NCI-H2171 treated with DMSO at 0.1 percent for 48 hours (cell line): Measurements from ENCODE around the gene SLC13A5.
"Not testable (repeated sequence)": the region's sequence is repeated elsewhere in the genome, so short reads cannot be mapped to it uniquely, and the experiment has no call there.

Experiments used
- DNase-seq: peaks from one replicate; lab custom pipeline; 2025; lab: John Stamatoyannopoulos, UW

SLC13A5 gene

DNA sequence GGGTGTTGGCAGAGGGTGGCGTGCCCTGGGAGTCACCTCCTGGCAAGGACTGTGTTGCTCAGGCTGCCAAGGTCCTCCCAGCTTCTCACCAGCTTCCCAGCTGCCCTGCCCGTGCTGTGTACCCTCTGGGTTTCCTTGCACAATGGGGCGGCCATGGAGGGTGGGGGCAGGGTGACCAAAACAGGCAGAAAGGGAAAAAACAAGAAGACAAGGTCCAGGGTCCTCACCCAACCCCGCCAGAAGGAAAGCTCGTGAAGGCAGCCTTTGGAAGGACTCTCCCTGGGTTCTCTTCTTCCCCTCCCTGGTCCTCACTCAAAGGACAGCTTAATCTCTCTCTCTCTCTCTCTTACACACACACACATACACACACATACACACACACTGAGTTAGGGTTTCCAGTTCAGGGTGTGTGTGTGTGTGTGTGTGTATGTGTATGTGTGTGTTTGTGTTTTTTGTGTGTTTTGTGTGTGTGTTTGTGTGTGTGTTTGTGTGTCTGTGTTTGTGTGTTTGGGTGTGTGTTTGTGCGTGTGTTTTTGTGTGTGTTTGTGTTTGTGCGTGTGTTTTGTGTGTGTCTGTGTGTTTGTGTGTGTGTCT lies 2.0 kb downstream of the SLC13A5 start:
- no peak for DNase-seq

DNA sequence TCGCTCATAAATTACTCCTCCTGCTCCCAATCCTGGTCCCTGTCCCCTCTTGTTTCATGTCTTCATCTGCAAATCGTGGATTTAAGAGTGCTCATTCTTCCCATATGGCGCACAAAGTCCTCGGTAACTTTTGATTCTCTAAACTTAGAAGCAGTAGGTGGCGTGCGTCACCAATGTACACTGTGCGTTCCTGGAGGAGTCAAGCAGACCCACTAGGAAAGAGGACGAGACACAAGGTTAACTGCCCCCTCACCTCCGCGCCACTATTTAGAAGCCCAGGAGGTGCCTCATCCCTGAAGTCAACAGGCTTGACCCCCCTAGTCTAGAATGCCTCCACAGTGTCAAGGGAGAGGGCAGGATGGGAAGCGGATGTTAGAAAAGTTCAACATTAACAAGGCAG lies 2.9 kb downstream of the SLC13A5 start:
- no peak for DNase-seq

DNA sequence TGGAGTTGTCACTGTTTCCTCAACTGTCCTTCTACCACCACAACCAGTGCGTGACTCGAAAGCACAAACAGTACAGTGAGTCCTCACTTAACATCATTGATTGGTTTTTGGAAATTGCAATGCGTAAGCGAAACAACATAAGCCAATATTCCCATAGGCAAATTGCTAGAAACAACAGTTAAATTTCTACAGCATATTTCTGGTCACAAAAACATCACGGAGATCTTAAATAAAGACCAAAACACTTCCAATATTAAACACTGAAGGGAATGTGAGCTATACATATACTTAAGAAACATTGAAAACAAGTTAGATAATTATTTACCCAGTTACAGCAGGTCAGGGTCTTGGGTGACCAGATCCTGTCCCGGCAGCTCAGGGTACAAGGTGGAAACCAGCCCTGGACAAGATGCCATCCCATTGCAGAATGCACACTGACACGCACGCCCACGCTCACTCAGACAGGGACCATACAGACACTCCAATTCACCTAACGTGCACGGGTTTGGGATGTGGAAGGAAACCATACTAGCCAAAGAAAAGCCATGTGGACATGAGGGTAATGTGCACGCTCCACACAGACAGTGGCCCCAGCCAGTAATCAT lies 4.7 kb downstream of the SLC13A5 start:
- DNase-seq: no peak

DNA sequence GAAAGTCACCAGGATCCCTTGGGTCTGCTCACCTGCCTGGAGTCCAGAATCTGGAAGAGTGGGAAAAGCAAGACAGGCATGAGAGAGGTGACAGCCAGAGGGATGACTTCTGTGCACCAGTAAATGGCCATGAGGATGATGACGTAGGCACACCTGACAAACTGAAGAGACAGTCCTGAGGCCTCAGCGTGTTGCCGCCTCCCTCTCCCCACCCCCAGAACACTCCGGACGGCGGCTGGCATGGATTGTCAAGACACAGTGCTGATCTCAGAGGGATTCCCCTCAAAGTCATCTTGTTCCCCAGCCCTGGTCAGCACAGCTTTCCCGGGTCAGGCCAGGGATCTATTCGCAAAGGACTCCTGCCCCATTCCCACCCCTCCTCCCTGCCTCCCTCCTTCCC lies 6.2 kb downstream of the SLC13A5 start:
- no peak for DNase-seq

DNA sequence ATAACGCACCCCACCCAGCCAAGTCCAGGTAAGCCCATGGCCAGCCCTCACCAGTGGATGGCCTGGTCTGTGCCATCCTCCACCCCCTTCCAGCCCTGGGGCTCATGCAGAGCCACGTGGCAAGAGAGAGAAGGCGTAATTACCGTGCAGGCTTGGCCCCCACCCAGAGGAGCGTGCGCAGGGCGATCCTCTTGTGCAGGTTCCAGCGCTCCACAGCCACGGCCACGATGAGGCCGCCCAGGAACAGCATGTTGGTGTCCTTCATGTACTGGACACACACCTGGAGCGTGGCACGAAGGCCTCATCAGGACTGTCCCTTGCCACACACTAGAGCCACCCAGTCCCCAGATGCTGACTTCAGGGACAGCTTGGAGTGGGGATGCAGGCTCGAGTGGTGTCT lies 6.7 kb downstream of the SLC13A5 start:
- DNase-seq: no peak

DNA sequence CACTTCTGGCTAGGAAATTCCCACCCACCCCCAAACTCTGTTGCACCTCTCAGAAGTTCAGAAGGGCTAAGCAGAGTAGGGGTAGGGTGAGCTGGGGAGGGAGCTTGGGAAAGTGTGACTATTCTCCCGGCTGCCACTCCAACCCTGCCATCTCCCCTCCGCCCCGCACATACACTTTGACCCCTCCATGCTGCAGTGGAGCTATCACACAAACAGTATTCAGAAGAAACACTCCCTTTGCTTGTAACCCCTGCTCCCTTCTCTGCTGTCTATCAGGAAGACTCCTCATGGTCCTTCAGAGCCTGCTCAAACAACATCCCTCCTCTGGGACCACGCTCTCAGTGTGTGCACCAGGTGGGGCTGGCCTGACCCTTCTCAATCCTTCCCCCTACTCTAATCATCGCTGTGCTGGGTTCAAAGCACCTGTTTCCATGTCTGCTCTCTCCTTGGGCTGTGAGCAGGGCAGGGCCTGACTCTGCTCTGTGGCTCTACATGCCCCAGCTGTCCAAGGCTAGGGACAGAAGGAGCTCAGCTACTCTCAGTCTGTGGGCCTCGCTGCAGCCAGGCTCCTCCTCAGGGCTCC lies 8.6 kb downstream of the SLC13A5 start:
- no peak for DNase-seq

DNA sequence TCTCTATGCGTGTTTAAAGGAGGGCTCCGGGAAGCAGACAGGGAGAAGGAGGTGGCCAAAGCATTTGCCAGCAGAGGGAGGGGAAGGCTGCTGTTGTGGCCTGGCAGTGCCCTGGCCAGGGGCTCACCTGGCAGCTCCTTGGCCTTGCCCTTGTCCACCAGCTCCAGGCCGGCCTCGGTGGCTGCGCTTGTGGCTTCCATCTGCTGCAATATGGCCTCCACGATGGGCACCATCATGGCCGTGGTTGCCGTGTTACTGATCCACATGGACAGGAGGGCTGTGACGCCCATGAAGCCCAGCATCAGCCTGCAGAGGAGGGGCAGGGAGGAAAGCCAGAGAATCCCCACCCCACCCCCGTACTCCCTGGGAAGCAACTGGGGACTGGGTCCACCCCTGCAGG lies 9.4 kb downstream of the SLC13A5 start:
- DNase-seq: no peak

DNA sequence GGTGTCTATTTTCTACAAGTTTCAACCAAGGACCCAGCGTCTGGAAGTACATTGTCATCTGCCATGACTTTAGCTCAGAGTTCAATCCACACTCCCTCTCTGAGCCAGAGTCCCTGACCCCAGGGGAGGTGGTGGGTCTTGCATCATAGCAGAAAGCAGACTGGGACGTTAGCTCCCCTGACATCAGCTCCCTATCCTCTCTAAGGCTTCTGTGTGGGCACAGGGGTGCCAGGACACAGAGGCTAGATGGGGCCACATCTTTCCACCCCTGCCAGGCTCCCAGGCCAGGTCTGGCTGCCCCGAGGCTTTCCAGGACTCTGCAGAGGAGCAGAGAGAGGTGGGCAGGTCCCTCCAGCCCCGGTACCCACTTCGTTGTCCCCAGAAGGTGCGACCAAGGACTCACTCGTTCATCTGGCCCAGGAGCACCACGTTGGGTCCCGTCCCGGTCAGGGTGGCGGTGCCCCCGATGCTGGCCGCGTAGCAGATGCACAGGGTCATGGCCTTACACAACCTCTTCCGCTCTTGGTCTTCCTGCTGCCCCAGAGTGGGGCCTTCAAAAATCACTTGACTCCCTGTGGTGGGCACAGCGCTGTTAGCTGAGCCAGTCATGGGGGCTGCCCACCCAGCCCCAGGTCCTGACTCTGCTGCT lies 10.5 kb downstream of the SLC13A5 start:
- DNase-seq: no peak

DNA sequence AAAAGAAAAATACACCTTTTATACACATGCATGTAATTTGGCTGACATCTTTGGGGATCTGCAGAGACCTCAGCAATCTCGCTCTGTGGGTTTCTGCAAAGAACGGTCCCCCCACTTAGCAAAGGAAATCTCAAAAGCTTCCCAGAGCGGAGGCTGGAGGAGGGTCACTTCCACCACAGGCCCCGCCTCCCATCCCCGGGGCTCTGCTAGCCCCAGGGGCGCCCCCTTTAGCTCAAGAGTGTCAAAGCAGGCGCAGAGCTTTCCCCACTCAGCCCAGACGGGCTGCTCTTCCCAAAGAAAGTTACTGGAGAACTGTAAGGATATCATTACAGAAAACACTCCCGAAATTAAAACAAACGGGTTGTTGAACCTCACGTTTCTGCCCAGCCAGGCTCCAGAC lies 11.4 kb downstream of the SLC13A5 start:
- no peak for DNase-seq

DNA sequence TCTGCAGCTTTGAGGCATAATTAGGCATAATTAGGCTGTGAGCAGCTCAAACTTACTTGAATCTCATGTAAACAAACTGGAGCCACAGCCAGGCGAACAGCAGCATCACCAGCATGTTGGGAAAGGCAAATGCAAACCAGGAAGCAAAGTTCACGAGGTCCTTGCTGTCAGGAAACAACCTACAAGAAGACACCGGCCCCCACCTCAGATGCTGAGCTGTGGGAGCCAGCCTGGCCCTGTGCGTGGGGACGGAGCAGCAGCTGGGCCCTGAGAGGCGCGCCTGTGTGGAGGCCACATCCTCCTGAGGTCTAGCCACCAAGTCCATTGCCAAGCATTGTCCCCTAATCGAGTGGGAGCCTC lies 12.2 kb downstream of the SLC13A5 start:
- no peak for DNase-seq

DNA sequence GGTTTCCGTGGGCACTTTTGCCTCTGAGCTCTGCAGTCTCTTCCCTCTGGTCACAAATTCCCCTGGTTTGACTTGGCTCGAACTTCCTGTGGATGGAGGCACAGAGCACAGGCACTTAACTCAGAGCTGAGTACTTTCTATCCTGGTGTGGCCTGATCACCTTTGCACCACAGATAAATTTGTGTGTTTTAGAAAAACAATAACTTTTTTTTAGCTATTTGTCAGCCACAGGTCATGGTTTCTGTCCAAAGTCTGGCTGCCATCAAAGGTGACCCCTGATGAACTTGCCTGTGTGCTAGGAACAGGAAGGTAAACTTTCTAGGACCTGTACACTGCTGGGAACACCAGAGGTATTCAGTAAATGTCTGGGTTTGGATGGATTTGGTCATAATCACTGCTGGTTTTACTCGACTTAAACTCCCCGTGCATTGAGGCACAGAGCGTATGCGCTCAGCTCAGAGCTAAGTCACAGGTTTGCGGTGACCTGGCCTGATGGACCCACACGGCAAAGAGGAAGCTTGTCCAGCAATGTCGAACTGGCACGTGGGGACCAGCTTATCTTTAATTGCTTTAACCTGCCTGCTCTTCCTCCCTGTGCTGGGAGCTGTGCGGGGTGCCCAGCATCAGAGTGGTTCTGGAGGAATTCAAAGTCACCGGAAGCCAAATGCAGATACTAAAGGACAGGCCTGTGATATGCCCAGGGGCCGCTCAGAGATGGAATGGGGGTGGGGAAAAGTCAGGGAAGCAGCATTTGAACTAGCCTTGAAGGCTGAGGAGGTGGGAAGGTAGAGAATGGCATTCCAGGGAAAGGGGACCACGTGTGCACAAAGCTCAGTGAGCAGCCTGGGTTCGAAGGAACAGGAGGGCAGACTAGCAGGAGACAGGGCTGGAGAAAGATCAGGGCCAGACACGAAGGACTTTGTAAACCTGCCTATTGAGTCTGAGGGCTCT lies 12.9 kb downstream of the SLC13A5 start:
- DNase-seq: no peak

DNA sequence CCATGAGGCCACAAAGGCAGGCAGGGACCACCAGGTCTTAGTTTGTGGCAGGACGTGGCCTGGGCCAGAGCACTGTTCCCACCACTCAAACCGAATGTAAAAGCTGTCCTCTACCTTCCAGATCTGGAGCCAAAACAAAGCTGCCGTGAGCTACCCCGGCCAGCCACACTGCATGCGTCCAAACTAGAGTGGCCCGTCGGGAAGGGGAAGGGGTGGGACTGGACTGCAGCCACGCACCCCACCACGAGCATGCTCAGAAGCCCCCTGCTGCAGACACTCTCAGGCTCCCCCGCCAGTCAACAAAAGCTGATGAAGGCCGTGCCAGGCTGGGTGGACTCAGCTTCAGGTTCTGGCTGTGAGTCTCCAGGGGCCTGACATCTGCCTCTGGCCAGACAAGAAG lies 15.2 kb downstream of the SLC13A5 start:
- no peak for DNase-seq

DNA sequence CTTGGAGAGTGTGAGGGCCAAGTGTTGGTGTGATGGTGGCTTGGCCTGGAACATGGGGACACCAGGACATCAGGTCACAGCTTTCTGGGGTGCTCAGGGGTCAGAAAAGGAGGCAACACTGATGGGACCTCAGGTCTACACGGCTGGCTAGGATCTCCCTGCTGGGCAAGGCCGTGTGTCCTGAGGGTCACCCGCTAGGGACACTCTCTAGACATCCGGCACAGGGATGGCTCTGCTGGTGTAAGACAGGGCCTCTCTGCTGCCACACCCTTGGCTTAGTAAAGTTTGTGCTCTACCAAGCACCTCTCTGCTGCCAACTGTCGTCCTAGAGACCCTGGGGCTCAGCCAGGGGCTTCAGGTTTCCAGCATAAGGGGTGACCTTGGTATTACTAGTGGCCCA lies 16.3 kb downstream of the SLC13A5 start:
- no peak for DNase-seq

DNA sequence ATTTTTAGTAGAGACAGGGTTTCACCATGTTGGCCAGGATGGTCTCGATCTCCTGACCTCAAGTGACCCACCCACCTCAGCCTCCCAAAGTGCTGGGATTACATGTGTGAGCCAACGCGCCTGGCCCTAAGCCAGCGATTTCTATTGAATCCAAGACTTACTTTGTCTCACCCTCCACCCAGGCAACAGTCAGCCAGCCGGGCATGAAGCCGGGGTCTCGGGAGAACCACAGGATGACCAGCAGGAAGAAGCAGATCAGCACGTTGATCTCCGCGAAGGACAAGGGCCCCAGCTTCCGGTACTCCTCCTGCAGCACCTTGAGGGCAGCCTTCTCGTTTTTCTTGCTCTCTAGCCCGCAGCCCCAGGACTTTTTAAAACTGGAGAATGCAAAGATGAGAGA lies 17.6 kb downstream of the SLC13A5 start:
- no peak for DNase-seq

DNA sequence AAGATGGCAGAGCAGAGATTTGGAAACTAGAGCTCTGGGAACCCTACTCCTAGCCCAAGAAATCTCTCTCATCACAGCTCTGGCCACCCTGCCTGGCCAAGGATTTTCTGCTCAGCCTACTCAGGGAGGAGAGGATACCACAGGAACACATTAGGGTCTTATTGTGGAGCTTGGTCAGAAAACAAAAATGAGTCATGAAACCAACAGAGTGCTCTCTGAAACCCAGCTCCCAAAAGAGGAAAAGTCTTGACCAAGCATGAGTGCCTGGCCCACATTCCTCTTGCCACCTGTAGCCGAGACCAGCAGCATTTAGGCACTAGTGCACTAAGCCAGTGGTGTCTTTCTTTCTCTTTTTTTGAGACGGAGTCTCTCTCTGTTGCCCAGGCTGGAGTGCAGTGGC lies 18.1 kb downstream of the SLC13A5 start:
- no peak for DNase-seq

DNA sequence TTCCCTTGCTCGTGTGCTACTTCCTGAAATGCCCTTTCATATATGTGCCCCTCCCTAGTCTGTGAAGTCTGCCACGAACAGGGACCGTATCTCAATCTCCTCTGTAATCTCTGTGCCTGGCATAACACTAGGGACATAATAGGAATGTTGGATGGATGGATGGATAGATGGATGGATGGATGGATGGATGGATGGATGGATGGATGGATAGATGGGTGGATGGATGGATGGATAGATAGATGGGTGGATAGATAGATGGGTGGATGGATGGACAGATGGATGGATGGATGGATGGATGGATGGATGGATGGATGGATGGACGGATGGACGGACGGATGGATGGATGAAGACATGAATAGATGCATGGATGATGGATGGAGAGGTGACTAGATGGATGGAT lies 21.2 kb downstream of the SLC13A5 start:
- not testable (repeated sequence) for DNase-seq

DNA sequence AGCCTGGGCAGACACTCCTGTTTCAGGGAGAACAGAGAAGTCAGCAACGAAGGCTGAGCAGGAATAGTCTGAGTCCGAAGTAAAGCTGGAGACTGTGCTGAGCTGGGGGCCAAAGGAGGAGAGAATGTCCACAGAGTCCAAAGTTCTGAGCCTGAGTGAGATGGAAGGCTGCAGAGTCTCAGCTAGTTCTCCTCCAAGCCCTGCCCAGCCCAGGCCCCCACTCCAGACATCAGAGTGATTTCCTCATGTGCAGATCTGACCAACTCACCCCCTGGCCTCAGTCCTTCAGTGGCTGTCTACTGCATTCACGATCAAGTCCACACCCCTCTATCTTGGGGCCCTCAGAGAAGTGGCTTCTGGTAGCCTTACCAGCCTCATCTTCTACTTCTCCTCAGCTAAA lies 21.6 kb downstream of the SLC13A5 start:
- DNase-seq: no peak

DNA sequence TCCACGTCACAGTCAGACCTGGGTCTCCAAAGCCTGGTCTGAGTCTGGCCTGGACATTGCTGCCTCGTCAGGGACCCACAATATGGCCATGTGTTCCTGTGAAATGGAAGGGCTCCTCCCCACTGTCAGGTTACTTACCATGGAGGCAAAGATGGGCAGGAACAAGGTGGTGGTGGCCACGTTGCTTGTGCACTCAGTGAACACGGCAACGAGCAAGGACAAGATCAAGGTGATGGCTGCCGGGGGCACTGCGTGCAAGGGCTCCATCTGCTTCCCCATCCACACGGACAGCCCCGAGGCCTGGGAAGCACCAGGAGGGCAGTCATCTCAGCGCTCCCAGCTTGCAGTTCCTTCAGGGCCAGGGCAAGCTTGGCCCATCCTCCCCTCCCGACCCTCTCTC lies 22.5 kb downstream of the SLC13A5 start:
- DNase-seq: no peak

DNA sequence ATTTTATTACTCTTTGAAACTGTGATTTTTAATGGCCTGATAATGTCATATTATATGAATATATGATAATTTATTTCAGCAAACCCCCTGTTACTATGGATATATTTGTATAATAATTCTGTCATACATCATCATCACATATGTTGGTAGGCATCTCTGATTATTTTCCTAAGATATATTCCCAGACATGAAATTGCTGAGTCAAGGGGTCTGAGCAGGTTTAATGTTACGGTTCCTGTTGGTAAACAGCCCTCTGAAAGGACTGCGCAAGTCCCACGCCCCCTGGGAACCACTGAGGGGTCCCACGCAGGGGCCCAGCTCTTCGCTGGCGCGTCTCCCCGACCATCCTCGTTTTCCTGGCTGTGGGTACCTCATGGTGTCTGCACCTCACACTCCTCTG lies 24.2 kb downstream of the SLC13A5 start:
- DNase-seq: no peak

DNA sequence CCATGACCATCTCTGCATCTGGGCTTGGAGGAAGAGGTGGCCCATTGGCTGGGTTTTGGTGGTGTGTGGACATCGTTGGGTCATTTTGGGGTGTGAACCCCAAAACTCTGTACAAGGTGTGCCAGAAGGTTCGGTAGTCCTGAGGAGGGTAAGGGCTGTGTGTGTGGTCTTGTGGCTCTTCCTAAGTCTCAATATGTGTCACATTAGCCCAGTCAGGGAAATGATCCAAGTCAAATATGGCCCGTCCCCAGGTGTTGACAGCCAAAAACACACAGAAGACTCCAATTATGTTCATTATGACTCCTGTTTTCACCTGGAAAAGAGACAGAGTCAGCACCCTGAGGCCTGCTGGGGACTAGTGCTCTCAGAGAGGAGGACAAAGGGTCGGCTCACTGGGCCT lies 27.1 kb downstream of the SLC13A5 start:
- DNase-seq: no peak

DNA sequence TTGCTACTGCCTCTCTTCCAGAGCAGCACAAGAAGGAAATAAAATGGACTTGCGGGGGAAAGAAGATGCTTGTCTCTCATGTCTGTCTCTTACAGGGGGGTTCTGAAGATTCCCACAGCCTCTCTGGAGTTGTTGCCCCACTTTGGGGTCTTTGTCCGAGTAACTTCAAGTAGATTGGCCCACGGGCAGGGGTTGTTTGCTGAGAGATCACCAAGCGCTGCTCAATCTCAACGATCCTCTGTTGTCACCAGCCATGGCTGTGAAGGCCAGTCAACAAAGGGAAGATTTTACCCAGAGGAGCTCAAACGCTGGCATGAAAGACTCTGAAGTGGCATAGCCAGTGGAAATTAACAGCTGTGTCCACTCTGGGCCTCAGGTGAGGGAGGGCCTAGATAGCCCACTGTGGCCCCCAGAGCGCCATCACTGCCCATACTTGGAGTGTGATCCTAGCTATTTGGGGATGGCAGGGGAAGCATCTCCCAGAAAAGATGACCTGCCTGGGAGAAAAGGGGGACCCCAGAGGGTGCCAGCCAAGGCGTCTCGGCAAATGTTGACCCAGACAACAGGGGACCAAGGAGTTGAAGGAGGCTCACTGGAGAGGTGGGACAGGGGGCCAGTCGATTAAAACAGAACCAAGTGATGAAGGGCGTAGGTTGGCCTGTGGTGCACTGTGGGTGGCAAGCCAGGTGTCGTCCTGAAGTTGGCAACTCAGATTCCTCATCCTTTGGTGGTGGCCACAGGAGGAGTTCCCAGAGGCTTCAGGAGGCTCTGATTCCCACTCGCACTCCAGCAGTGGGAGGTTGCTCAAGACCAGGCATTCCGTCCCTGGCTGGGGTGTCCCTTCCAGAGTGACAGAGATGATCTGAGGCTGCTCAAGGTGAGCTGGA lies 28.0 kb downstream of the SLC13A5 start:
- DNase-seq: no peak

DNA sequence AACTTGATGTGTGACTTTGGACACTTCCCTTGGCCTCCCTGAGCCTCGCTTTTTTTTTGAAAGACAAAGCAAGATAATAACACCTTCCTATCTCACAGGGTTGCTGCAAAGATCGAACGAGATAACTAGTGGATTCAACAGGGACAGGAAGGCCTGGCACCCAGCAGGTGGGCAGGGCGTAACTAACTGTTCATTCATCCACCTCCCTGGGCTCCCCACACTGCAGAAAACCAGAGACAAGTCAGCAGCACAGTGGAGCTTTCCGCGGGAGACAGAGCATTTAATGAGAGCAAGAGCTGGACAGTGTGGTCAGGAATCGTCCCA lies 28.7 kb downstream of the SLC13A5 start:
- no peak for DNase-seq
